Choroid plexus epithelial cell (primary cell): ENCODE data around the gene RGS14.
A peak's percentile ranks its signal among the peaks of the same experiment; 100 is the strongest.

ENCODE experiments used
- DNase-seq: peaks from one replicate; pipeline ENCODE4 v3.0.0-alpha.2; 2010; ENCODE audit warnings: low read depth
- H3K4me3 ChIP-seq: 2 replicates; pipeline ENCODE4 v1.5.1; 2011; ENCODE audit warnings: low read depth, mild to moderate bottlenecking, control low read depth, low read length, moderate library complexity
- CTCF ChIP-seq: conservative IDR thresholded peaks from 2 replicates; pipeline ENCODE4 v1.5.1; 2011; ENCODE audit warnings: low read depth, mild to moderate bottlenecking, control low read depth, inconsistent platforms, low read length, moderate library complexity

The RGS14 gene

GRCh38 chr5:177397875-177398390 lies 40.2 kb downstream of the RGS14 start:
- no peak for TF ChIP-seq CTCF
- no peak overlapping the region for H3K4me3 ChIP-seq
- DNase-seq = no peak

- DNase-seq = no peak
- peak; percentile 5 for TF ChIP-seq CTCF
- no peak within 1 kb of the TSS for H3K4me3 ChIP-seq
These were observed 42.5 kb downstream of the RGS14 start, which contains the start of gene PFN3 for GRCh38 chr5:177399997-177400868. Gene PFN3 (minus strand): TSS chr5:177400661. CDS start chr5:177400576, 85 bp downstream.

- peak; percentile 65 for DNase-seq
- TF ChIP-seq CTCF = peak; percentile 63
- no peak overlapping the region for H3K4me3 ChIP-seq
These were observed 44.7 kb downstream of the RGS14 start for GRCh38 chr5:177402271-177403043.

GRCh38 chr5:177403102-177403791 lies 45.5 kb downstream of the RGS14 start:
- DNase-seq = peak; percentile 40
- no peak for TF ChIP-seq CTCF
- H3K4me3 ChIP-seq = peak overlapping the region; percentile 61

- H3K4me3 ChIP-seq = peak overlapping the region; percentile 61
- peak; percentile 61 for TF ChIP-seq CTCF
- peak; percentile 82 for DNase-seq
These were observed 46.3 kb downstream of the RGS14 start for GRCh38 chr5:177403792-177404640.
